Mucosa of gallbladder (tissue), 1 donor: ENCODE data around the gene RAB5IF. TPM values are rescaled to one million over a fixed set of nuclear protein-coding genes. Genes with fewer than 3 reads are reported as not detected.
"Not testable (repeated sequence)": the region's sequence is repeated elsewhere in the genome, so short reads cannot be mapped to it uniquely, and the experiment has no call there.

Source experiments
- DNase-seq: peaks from one replicate; pipeline ENCODE4 v3.0.0-alpha.2; 2020; ENCODE audit warnings: low spot score
- total RNA-seq: library from RNA; stranded (reverse); gene quantifications from one replicate; pipeline ENCODE4 v1.2.1, GENCODE V29; 2021
- donor health status: DM: no; HTN: no; CAD: no.

RAB5IF gene
- total RNA-seq, 1 donor from 2014 or later, result 109 TPM

GRCh38 chr20:36585410-36586125, 20.0 kb upstream of the RAB5IF start:
- DNase-seq, result no peak

- no peak for DNase-seq
These were observed 18.1 kb upstream of the RAB5IF start for GRCh38 chr20:36587388-36588070.

GRCh38 chr20:36591281-36591680, 14.3 kb upstream of the RAB5IF start:
- DNase-seq, result no peak

- DNase-seq, result peak; percentile 45
These were observed 13.5 kb upstream of the RAB5IF start for GRCh38 chr20:36591854-36592641.

- no peak for DNase-seq
These were observed 12.1 kb upstream of the RAB5IF start for GRCh38 chr20:36593347-36593929.

GRCh38 chr20:36599912-36600345, 5.7 kb upstream of the RAB5IF start:
- no peak for DNase-seq

GRCh38 chr20:36601540-36601939, 4.0 kb upstream of the RAB5IF start:
- no peak for DNase-seq

GRCh38 chr20:36604952-36605398, 604 bp upstream of the RAB5IF start:
- DNase-seq, result peak; percentile 31

GRCh38 chr20:36606158-36607066, 833 bp downstream of the RAB5IF start:
- DNase-seq, result peak; percentile 18

- peak; percentile 15 for DNase-seq
These were observed 2.2 kb downstream of the RAB5IF start for GRCh38 chr20:36607586-36608387.

- not testable (repeated sequence) for DNase-seq
These were observed 2.8 kb downstream of the RAB5IF start for GRCh38 chr20:36608388-36608728.

GRCh38 chr20:36611625-36612024, 6.0 kb downstream of the RAB5IF start:
- no peak for DNase-seq

- DNase-seq, result peak; percentile 75
These were observed 8.4 kb downstream of the RAB5IF start for GRCh38 chr20:36613974-36614373.

- DNase-seq, result peak; percentile 15
These were observed 9.4 kb downstream of the RAB5IF start for GRCh38 chr20:36614781-36615557.

GRCh38 chr20:36620917-36621316, 15.3 kb downstream of the RAB5IF start:
- no peak for DNase-seq

- DNase-seq, result no peak
These were observed 17.9 kb downstream of the RAB5IF start for GRCh38 chr20:36623444-36623843.

- DNase-seq, result peak; percentile 70
These were observed 18.7 kb downstream of the RAB5IF start for GRCh38 chr20:36624068-36624943.

- DNase-seq, result no peak
These were observed 19.4 kb downstream of the RAB5IF start for GRCh38 chr20:36624944-36625324.
